Breast epithelium (tissue), 3 donors: ENCODE results near the gene ZP3.
"Not testable (repeated sequence)": the region's sequence is repeated elsewhere in the genome, so short reads cannot be mapped to it uniquely, and the experiment has no call there.

Experiments used
- POLR2A ChIP-seq: fragments of 450-650 bp; IDR thresholded peaks from one replicate; pipeline ENCODE4 v1.6.1; 2016; ENCODE audit warnings: antibody characterized with exemption, mild to moderate bottlenecking, moderate library complexity
- POLR2AphosphoS5 ChIP-seq, 3 donors: sonication (generic); formaldehyde crosslinking; IDR thresholded peaks; one replicate each; pipeline ENCODE4 v1.6.1; 2017; ENCODE audit warnings: antibody characterized with exemption in 3 of 3
- TF ChIP-seq, protein P1 (sequence below), 3 donors: fragments of 450-650 bp; IDR thresholded peaks; one replicate each; pipeline ENCODE4 v1.5.1; 2016 to 2017; ENCODE audit warnings: antibody characterized with exemption in 3 of 3, mild to moderate bottlenecking in 3 of 3, moderate library complexity in 3 of 3

DNA sequence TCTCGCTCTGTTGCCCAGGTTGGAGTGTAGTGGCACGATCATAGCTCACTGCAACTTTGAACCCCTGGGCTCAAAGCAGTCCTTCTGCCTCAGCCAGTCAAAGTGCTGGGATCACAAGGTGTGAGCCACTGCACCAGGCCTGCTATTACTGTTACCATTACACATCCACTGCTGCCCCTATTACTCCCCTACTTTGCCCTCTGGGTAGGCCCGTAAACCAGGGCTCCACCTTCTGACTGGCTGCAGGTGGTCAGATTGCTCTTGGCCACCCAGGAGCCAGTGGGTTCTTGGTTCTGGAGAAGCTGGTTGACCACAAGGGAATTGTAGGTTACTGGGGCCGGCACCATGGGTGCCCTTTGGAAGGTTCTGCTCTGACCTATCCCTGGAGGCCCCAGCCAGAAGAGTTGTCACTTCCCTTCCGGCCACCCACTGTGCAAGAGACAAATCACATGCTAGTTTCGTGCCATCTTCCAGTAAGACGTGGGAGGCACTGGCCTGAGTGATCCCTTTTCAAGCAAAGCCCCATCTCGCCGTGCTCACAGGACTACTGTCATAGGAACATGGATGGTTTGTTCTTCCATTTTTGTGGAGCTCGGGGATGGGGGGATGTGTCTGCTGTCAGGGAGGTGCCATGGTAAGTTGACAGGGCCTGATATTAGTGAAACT is 46.9 kb downstream of the ZP3 start:
- TF ChIP-seq POLR2A; POLR2AphosphoS5 (IDR thresholded peaks at IDR 0.05): not testable (repeated sequence)
- TF ChIP-seq, protein P1, sequence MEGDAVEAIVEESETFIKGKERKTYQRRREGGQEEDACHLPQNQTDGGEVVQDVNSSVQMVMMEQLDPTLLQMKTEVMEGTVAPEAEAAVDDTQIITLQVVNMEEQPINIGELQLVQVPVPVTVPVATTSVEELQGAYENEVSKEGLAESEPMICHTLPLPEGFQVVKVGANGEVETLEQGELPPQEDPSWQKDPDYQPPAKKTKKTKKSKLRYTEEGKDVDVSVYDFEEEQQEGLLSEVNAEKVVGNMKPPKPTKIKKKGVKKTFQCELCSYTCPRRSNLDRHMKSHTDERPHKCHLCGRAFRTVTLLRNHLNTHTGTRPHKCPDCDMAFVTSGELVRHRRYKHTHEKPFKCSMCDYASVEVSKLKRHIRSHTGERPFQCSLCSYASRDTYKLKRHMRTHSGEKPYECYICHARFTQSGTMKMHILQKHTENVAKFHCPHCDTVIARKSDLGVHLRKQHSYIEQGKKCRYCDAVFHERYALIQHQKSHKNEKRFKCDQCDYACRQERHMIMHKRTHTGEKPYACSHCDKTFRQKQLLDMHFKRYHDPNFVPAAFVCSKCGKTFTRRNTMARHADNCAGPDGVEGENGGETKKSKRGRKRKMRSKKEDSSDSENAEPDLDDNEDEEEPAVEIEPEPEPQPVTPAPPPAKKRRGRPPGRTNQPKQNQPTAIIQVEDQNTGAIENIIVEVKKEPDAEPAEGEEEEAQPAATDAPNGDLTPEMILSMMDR (IDR thresholded peaks at IDR 0.05), result not testable (repeated sequence)
